WTC11 (cell line): ENCODE data around the gene GPC5.

Experiments used
- CTCF ChIP-seq: fragments of 200-600 bp; IDR thresholded peaks from 2 replicates; pipeline ENCODE4 v1.8.0; 2022; ENCODE audit warnings: antibody characterized with exemption
- PREB ChIP-seq: sonication (generic); formaldehyde crosslinking; IDR thresholded peaks from 2 replicates; pipeline ENCODE4 v1.8.1; 2022; ENCODE audit warnings: mild to moderate bottlenecking, missing genetic modification reagents, moderate library complexity, borderline replicate concordance
- USF1 ChIP-seq: sonication (generic); formaldehyde crosslinking; IDR thresholded peaks from 2 replicates; pipeline ENCODE4 v1.8.0; 2022; ENCODE audit warnings: mild to moderate bottlenecking, missing genetic modification reagents

GRCh38 chr13:92734545-92734944, 1336.1 kb downstream of the GPC5 start:
- TF ChIP-seq PREB (CRISPR knock-in tag) (no peak), CTCF (no peak), USF1 (CRISPR knock-in tag) (no peak)
